Psoas muscle (tissue), 8 donors: ENCODE data around the gene RNF39. TPM values are rescaled to one million over a fixed set of nuclear protein-coding genes. Genes with fewer than 3 reads are reported as not detected.

Experiments used
- ATAC-seq, 4 donors: fragments of 200-7000 bp; cut with Tn5 transposase; one replicate each; pipeline ENCODE4 v1.9.1; 2020; ENCODE audit warnings: moderate library complexity in 3 of 4, mild to moderate bottlenecking in 2 of 4
- DNase-seq, 2 donors: peaks; one replicate each; pipeline ENCODE4 v3.0.0-alpha.2; 2020
- H3K27ac ChIP-seq: fragments of 200-600 bp; one replicate; pipeline ENCODE4 v1.8.0; 2022
- H3K27me3 ChIP-seq, 3 donors: fragments of 200-600 bp in 1 of 3; one replicate each; pipeline versions ENCODE4 v1.6.1 to v1.8.0; 2013 to 2022; ENCODE audit warnings: low read length in 2 of 3, mild to moderate bottlenecking in 2 of 3, moderate library complexity in 1 of 3; ENCODE audit not compliant: insufficient read depth in 3 of 3
- H3K36me3 ChIP-seq, 2 donors: fragments of 200-600 bp in 1 of 2; one replicate each; pipeline versions ENCODE4 v1.6.1 to v1.8.0; 2013 to 2022; ENCODE audit warnings: low read depth in 1 of 2, mild to moderate bottlenecking in 1 of 2, moderate library complexity in 1 of 2; ENCODE audit not compliant: insufficient read depth in 1 of 2
- H3K4me1 ChIP-seq: fragments of 200-600 bp; one replicate; pipeline ENCODE4 v1.8.0; 2022
- H3K4me3 ChIP-seq: fragments of 200-600 bp; one replicate; pipeline ENCODE4 v1.8.0; 2022; ENCODE audit warnings: mild to moderate bottlenecking
- H3K9me3 ChIP-seq: fragments of 200-600 bp; one replicate; pipeline ENCODE4 v1.8.0; 2022
- WGBS, 3 donors: extraction: QIAGEN DNeasy Blood & Tissue Kit; methylation state at CpG; one replicate each; pipeline versions ENCODE4 v1.1.6 to v1.1.7; 2013; 5-methylcytosine and 5-hydroxymethylcytosine counted together
- intact Hi-C, 2 donors: fragments of 100-400 bp; cut with DNase I; formaldehyde crosslinking; loops; one replicate each; pipeline versions ENCODE4 v1.11.0 to v1.14.2; 2022
- polyA plus RNA-seq, 3 donors: library from polyadenylated mRNA; stranded (reverse); fragments of 200-250 nt; gene quantifications; one replicate each; pipeline ENCODE4 v1.2.3, GENCODE V29; 2013
- total RNA-seq, 4 donors: library from RNA; stranded (reverse); fragmentation: NEBNext Ultra II Directional in 2 of 4; extraction: Animal tissue kit (Norgen Biotek cat#: 25700) in 2 of 4; gene quantifications; one replicate each; pipeline versions ENCODE4 v1.2.1 to v1.2.4, GENCODE V29; 2021 to 2023
- TF ChIP-seq, protein P1 (sequence below): fragments of 200-600 bp; IDR thresholded peaks from one replicate; pipeline ENCODE4 v1.8.0; 2022; ENCODE audit warnings: antibody characterized with exemption
- donor health status: healthy with polysubstance abuse.
- donor health status: DM: no; HTN: no; CAD: no; lungs with moderate emphysema.
- donor health status: Bipolar disorder and iron deficiency.
- donor health status: healthy.
- donor health status: DM: yes; HTN: yes; CAD: no.
- donor health status: DM: no; HTN: no; CAD: no.
- donor health status: DM: no; HTN: no; CAD: no.
- donor health status: DM: yes; HTN: yes; CAD: no.

RNF39 gene
- total and polyA plus RNA-seq, 7 donors = 0.03 TPM; not detected in 6

GRCh38 chr6:30062471-30063178 is 12.9 kb downstream of the RNF39 start:
- TF ChIP-seq, protein P1, sequence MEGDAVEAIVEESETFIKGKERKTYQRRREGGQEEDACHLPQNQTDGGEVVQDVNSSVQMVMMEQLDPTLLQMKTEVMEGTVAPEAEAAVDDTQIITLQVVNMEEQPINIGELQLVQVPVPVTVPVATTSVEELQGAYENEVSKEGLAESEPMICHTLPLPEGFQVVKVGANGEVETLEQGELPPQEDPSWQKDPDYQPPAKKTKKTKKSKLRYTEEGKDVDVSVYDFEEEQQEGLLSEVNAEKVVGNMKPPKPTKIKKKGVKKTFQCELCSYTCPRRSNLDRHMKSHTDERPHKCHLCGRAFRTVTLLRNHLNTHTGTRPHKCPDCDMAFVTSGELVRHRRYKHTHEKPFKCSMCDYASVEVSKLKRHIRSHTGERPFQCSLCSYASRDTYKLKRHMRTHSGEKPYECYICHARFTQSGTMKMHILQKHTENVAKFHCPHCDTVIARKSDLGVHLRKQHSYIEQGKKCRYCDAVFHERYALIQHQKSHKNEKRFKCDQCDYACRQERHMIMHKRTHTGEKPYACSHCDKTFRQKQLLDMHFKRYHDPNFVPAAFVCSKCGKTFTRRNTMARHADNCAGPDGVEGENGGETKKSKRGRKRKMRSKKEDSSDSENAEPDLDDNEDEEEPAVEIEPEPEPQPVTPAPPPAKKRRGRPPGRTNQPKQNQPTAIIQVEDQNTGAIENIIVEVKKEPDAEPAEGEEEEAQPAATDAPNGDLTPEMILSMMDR = no peak
- Histone ChIP-seq H3K4me3 (peak overlapping the region; percentile 94), H3K4me1 (peaks cover 42% of the 10 kb centered on the region), H3K9me3 (no peaks in the 10 kb centered on the region), H3K27ac (peak overlapping the region; percentile 87), H3K27me3 (no peaks in the 10 kb centered on the region), H3K36me3 (peaks cover 6 to 43% of the 10 kb centered on the region in 2 donors)
- DNase-seq = no peak
- 83 to 92% (median 87%) methylated on average over 7 of the region's 7 CpGs for WGBS, 3 donors
- intact Hi-C loops = no loop called here
- no peak for ATAC-seq

- Histone ChIP-seq H3K4me1 (peaks cover 40% of the 10 kb centered on the region), H3K27ac (peak overlapping the region; percentile 87), H3K9me3 (no peaks in the 10 kb centered on the region), H3K36me3 (peaks cover 6 to 50% of the 10 kb centered on the region in 2 donors), H3K4me3 (peak overlapping the region; percentile 94), H3K27me3 (no peaks in the 10 kb centered on the region)
- 40 to 49% (median 46%) methylated on average over 13 of the region's 13 CpGs for WGBS, 3 donors
- peak in 2 of 4 donors; percentile 34 to 44 for ATAC-seq
- TF ChIP-seq, protein P1 = no peak
- no peak for DNase-seq
- intact Hi-C loops = no loop called here
Measured at GRCh38 chr6:30061858-30062458, 13.6 kb downstream of the RNF39 start.

GRCh38 chr6:30061092-30061857 is 14.3 kb downstream of the RNF39 start, which contains the start of gene POLR1H:
Gene POLR1H (plus strand): TSS chr6:30061265. CDS start chr6:30061525, 260 bp downstream.
- ATAC-seq (peak; percentile 98 to 99 (median 99)), DNase-seq (peak; percentile 92 to 95)
- peaks cover 40% of the 10 kb centered on the region for H3K4me1 ChIP-seq
- H3K36me3 ChIP-seq = peaks cover 6 to 57% of the 10 kb centered on the region in 2 donors
- no peaks in the 10 kb centered on the region for H3K9me3 ChIP-seq
- peak within 1 kb of the TSS; percentile 94 for H3K4me3 ChIP-seq
- intact Hi-C loops = no loop called here
- no peaks in the 10 kb centered on the region for H3K27me3 ChIP-seq
- WGBS, 3 donors = 0 to 1% (median 0%) methylated on average over 48 of the region's 48 CpGs
- H3K27ac ChIP-seq = peak within 1 kb of the TSS; percentile 87
- TF ChIP-seq, protein P1 = no peak

GRCh38 chr6:30060606-30061091 is 14.9 kb downstream of the RNF39 start:
- intact Hi-C loops = no loop called here
- H3K4me1 ChIP-seq = peaks cover 34% of the 10 kb centered on the region
- H3K9me3 ChIP-seq = no peaks in the 10 kb centered on the region
- peak overlapping the region; percentile 87 for H3K27ac ChIP-seq
- peaks cover 6 to 62% of the 10 kb centered on the region in 2 donors for H3K36me3 ChIP-seq
- no peaks in the 10 kb centered on the region for H3K27me3 ChIP-seq
- TF ChIP-seq, protein P1 = no peak
- DNase-seq = peak; percentile 41 to 69
- ATAC-seq = peak; percentile 13 to 57 (median 24)
- 0 to 1% (median 0%) methylated on average over 24 of the region's 24 CpGs for WGBS, 3 donors
- H3K4me3 ChIP-seq = peak overlapping the region; percentile 94
